Activated T-cell treated with anti-CD3 and anti-CD28 coated beads for 4 hours (primary cell): Measurements from ENCODE around the gene SULF2.
A peak's percentile ranks its signal among the peaks of the same experiment; 100 is the strongest.

Experiments
- DNase-seq: peaks from one replicate; pipeline ENCODE4 v3.0.0-alpha.2; 2020

Gene SULF2

GRCh38 chr20:47623206-47623605 lies 162.1 kb downstream of the SULF2 start:
- no peak for DNase-seq

- no peak for DNase-seq
Observed at GRCh38 chr20:47622118-47622665, 163.1 kb downstream of the SULF2 start.

- no peak for DNase-seq
Observed at GRCh38 chr20:47620808-47621805, 164.2 kb downstream of the SULF2 start.

- DNase-seq = no peak
Observed at GRCh38 chr20:47618479-47618878, 166.8 kb downstream of the SULF2 start.

GRCh38 chr20:47614703-47615309 lies 170.5 kb downstream of the SULF2 start:
- DNase-seq = no peak

GRCh38 chr20:47612670-47613069 lies 172.6 kb downstream of the SULF2 start:
- DNase-seq = no peak

GRCh38 chr20:47611785-47612184 lies 173.5 kb downstream of the SULF2 start:
- DNase-seq = no peak

- DNase-seq = no peak
Observed at GRCh38 chr20:47610945-47611250, 174.4 kb downstream of the SULF2 start.

GRCh38 chr20:47610247-47610944 lies 174.9 kb downstream of the SULF2 start:
- peak; percentile 83 for DNase-seq

- no peak for DNase-seq
Observed at GRCh38 chr20:47609001-47609400, 176.3 kb downstream of the SULF2 start.
